K562 (cell line): ENCODE data around the gene PSMA2.

ENCODE experiments used
- BRF1 ChIP-seq: IDR thresholded peaks from 3 replicates; pipeline ENCODE4 v1.6.1; 2011; ENCODE audit warnings: borderline replicate concordance, mild to moderate bottlenecking; ENCODE audit not compliant: insufficient read length; ENCODE audit errors: extremely low read depth
- CTCF ChIP-seq, 3 experiments: IDR thresholded peaks in 2 of 3; conservative IDR thresholded peaks in 1 of 3; 2 replicates each; pipeline ENCODE4 v1.5.1; 2011 to 2012; ENCODE audit warnings: low read length in 3 of 3, mild to moderate bottlenecking in 3 of 3, control low read depth in 2 of 3, improper control_type of control experiment in 1 of 3, inconsistent platforms in 1 of 3, low read depth in 1 of 3, mixed read lengths in 1 of 3, moderate library complexity in 1 of 3; ENCODE audit not compliant: insufficient read depth in 2 of 3
- HNRNPLL ChIP-seq: fragments of 200-400 bp; formaldehyde crosslinking; IDR thresholded peaks from 2 replicates; pipeline ENCODE4 v1.6.1; 2017; ENCODE audit warnings: low read length, low read depth, mild to moderate bottlenecking; ENCODE audit not compliant: poor library complexity, severe bottlenecking
- KHSRP ChIP-seq: fragments of 450-650 bp; IDR thresholded peaks from 2 replicates; pipeline ENCODE4 v1.6.1; 2017
- RAD21 ChIP-seq, 2 experiments: fragments of 250-450 bp in 1 of 2; fragments of 450-650 bp in 1 of 2; sonication (Bioruptor Pico) in 1 of 2; formaldehyde crosslinking in 1 of 2; IDR thresholded peaks in 1 of 2; conservative IDR thresholded peaks in 1 of 2; 2 replicates each; pipeline versions ENCODE4 v1.4.0 to v1.8.0; 2020 to 2022; ENCODE audit warnings: mild to moderate bottlenecking in 2 of 2, moderate library complexity in 1 of 2
- SP2 ChIP-seq: IDR thresholded peaks from 2 replicates; pipeline ENCODE4 v1.6.1; 2011; ENCODE audit warnings: mild to moderate bottlenecking, low read depth, low read length, moderate library complexity; ENCODE audit not compliant: poor library complexity, severe bottlenecking; ENCODE audit errors: extremely low read depth
- TCF7L2 ChIP-seq: fragments of 150-350 bp; IDR thresholded peaks from 2 replicates; pipeline ENCODE4 v1.6.1; 2016; ENCODE audit warnings: low read depth, mild to moderate bottlenecking, low read length, moderate library complexity
- TF ChIP-seq, protein P1 (sequence below): fragments of 450-650 bp; formaldehyde crosslinking; IDR thresholded peaks from 2 replicates; pipeline ENCODE4 v1.4.0; 2022; ENCODE audit warnings: missing genetic modification characterization
- TF ChIP-seq, protein P2 (sequence below): fragments of 200-800 bp; sonication (Bioruptor generic); IDR thresholded peaks from 2 replicates; pipeline ENCODE4 v1.6.1; 2017; ENCODE audit warnings: missing genetic modification characterization, missing compliant biosample characterization

- TF ChIP-seq, protein P1, sequence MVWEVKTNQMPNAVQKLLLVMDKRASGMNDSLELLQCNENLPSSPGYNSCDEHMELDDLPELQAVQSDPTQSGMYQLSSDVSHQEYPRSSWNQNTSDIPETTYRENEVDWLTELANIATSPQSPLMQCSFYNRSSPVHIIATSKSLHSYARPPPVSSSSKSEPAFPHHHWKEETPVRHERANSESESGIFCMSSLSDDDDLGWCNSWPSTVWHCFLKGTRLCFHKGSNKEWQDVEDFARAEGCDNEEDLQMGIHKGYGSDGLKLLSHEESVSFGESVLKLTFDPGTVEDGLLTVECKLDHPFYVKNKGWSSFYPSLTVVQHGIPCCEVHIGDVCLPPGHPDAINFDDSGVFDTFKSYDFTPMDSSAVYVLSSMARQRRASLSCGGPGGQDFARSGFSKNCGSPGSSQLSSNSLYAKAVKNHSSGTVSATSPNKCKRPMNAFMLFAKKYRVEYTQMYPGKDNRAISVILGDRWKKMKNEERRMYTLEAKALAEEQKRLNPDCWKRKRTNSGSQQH: no peak
- no peak for TF ChIP-seq SP2
- no peak for TF ChIP-seq HNRNPLL
- TF ChIP-seq CTCF (IDR thresholded peaks at IDR 0.05 in 2 of 3, conservative IDR thresholded peaks at IDR 0.05 in 1 of 3; ENCODE audit: insufficient read depth in 2 of 3, low read depth in 1 of 3, low read length in 3 of 3): no peak
- no peak for TF ChIP-seq RAD21 (CRISPR knock-in tag; conservative IDR thresholded peaks at IDR 0.05 in 1 of 2, IDR thresholded peaks at IDR 0.05 in 1 of 2)
- TF ChIP-seq, protein P2, sequence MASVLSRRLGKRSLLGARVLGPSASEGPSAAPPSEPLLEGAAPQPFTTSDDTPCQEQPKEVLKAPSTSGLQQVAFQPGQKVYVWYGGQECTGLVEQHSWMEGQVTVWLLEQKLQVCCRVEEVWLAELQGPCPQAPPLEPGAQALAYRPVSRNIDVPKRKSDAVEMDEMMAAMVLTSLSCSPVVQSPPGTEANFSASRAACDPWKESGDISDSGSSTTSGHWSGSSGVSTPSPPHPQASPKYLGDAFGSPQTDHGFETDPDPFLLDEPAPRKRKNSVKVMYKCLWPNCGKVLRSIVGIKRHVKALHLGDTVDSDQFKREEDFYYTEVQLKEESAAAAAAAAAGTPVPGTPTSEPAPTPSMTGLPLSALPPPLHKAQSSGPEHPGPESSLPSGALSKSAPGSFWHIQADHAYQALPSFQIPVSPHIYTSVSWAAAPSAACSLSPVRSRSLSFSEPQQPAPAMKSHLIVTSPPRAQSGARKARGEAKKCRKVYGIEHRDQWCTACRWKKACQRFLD (CRISPR knock-in tag): no peak
- no peak for TF ChIP-seq BRF1
- no peak for TF ChIP-seq TCF7L2
- no peak for TF ChIP-seq KHSRP
These were observed 33.2 kb upstream of the PSMA2 start for GRCh38 chr7:42964849-42965805.
